22Rv1 (cell line): Measurements from ENCODE around the gene ALX1.

ENCODE experiments used
- H3K27ac ChIP-seq: fragments of 450-650 bp; 2 replicates; pipeline ENCODE4 v1.5.1; 2017
- ZFX ChIP-seq: fragments of 450-650 bp; IDR thresholded peaks from 2 replicates; pipeline ENCODE4 v1.6.1; 2017; ENCODE audit warnings: antibody characterized with exemption, borderline replicate concordance
- TF ChIP-seq, protein P1 (sequence below): fragments of 450-650 bp; IDR thresholded peaks from 2 replicates; pipeline ENCODE4 v1.5.1; 2017; ENCODE audit warnings: mild to moderate bottlenecking

ALX1 gene

GRCh38 chr12:85322715-85323114 lies 42.7 kb downstream of the ALX1 start:
- no peak for TF ChIP-seq ZFX
- TF ChIP-seq, protein P1, sequence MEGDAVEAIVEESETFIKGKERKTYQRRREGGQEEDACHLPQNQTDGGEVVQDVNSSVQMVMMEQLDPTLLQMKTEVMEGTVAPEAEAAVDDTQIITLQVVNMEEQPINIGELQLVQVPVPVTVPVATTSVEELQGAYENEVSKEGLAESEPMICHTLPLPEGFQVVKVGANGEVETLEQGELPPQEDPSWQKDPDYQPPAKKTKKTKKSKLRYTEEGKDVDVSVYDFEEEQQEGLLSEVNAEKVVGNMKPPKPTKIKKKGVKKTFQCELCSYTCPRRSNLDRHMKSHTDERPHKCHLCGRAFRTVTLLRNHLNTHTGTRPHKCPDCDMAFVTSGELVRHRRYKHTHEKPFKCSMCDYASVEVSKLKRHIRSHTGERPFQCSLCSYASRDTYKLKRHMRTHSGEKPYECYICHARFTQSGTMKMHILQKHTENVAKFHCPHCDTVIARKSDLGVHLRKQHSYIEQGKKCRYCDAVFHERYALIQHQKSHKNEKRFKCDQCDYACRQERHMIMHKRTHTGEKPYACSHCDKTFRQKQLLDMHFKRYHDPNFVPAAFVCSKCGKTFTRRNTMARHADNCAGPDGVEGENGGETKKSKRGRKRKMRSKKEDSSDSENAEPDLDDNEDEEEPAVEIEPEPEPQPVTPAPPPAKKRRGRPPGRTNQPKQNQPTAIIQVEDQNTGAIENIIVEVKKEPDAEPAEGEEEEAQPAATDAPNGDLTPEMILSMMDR: no peak
- H3K27ac ChIP-seq: no peak overlapping the region

DNA sequence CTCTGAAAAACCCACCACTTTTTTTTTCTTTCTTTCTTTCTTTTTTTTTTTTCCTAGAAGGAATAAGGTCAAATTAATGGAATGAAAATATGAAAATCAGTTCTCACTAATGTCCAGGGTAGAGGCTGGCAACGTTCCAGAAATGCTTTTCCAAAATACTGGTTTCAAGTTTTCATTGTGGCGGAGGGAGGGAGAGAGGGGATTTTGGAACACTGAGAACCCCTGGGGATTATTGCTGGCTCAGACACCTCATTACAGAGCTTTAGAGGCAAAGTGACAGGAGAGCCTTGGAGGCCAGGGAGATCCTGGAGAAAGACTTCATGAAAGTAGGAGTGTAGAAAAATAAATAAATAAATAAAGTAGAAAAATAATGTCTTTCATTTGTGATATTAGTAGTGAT lies 45.4 kb downstream of the ALX1 start:
- no peak overlapping the region for H3K27ac ChIP-seq
- TF ChIP-seq, protein P1: no peak
- TF ChIP-seq ZFX: no peak

DNA sequence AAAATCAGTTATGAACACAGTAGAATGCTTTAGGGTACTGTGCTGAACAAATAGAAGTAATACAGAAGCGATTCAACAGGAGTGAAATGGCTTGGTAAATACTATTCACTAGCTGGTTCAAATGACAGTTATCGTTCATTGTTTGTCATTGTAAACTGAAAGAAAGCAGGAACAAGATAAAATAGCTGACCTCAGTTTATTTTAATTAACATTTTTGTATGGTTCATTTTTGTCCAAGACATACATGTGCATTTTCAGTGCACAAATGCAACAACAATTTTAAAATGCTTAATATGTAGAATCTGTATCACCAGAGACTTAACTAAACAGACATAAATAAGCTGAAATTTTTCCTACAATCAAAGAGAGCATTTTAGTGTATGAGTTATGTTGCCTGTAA lies 49.9 kb downstream of the ALX1 start:
- TF ChIP-seq, protein P1: no peak
- TF ChIP-seq ZFX: no peak
- H3K27ac ChIP-seq: no peak overlapping the region

DNA sequence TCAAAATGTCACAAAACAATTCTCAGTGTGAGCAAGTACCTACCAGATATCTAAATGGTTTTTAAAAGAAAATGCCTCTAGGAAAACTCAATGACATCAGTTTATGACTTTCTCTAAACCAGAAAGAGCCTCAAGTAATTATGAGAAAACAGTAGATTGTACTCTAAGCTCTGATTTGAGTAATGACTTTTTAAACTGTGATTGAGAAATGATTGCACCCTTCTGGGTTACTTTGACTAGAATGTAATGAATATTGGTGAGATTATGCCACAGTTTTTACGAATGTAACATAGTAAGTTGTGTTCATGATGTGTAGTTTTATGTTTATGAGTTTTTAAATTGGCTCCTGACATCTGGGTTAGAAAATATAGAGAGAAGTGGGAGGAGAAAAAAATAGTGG lies 68.8 kb downstream of the ALX1 start:
- no peak overlapping the region for H3K27ac ChIP-seq

GRCh38 chr12:85350356-85350755 lies 70.3 kb downstream of the ALX1 start:
- TF ChIP-seq, protein P1: no peak

More for the DNA sequence above, 68.8 kb downstream of the ALX1 start:
- no peak for TF ChIP-seq ZFX
- TF ChIP-seq, protein P1: no peak

More at GRCh38 chr12:85350356-85350755, 70.3 kb downstream of the ALX1 start:
- no peak overlapping the region for H3K27ac ChIP-seq
